Measurements from ENCODE around the gene NET1.

Gene NET1

GRCh38 chr10:5445006-5445405 lies 32.6 kb downstream of the NET1 start:
- no peak for DNase-seq

DNA sequence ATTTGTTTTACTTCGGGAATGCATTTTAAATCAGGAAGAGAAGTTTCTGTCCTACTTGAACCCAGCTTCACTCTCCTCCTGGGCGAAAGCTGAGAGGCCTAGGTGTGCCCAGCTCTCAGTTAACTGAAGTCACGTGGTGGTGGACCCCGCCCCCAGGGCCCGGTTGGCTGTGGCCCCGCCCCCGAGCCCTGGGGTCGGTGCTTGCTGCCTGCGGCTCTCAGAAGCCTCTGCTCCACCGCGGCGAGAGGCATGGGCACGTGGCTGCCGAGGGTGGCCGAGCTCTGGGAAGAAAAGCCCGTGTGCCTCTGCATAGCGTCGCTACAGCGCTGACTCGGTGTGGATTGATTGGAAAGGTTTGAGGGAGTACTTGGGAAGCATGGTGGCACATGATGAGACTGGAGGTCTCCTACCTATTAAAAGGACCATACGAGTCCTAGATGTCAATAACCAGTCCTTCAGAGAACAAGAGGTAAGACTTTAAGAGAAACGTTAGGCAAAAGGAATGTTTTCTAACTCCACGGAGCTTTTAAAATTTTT lies 34.1 kb downstream of the NET1 start:
- peak; percentile 73 to 79 for DNase-seq

DNA sequence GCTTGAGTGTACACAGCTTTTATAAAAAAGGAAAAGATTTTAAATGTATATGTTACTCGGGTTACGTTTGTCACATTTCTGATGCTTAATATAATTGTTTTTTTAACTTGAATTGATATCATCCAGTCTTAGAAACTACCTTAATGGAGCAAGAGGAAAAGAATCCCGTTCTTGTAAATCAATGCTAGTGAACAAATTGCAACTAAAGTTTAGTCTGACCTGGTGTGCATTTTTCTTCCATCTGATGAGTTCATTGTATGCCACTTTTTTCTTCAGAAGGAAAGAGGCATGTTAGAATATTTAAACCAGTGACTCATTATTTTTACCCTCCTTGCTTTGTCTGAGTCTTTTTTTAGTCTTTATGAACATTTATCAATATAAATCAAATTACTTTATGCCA lies 34.7 kb downstream of the NET1 start:
- no peak for DNase-seq

DNA sequence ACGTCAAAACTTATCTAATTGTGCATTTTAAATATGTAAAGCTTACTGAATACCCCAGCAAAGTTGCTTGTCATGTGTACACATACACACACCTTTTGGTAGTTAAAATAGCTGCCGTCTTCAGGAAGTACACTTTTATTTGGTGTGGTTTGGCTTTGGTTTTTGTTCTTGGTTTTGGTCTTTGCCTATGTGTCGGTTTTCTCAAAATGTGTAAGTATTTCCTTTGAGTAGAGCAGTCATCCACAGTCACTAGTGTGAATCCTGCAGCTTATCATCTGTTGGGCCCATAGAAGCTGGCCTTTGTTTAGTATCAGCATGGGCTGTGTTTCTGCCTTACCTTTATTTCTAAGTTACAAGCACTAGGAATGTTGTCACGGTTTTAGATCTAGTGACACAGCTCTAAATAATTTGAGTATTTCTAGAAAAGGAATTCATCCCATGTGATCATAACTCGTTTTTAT lies 35.3 kb downstream of the NET1 start:
- DNase-seq = peak in 1 of 2 donors; percentile 13

GRCh38 chr10:5448333-5449001 lies 36.1 kb downstream of the NET1 start:
- DNase-seq = no peak

- DNase-seq = no peak
Observed at GRCh38 chr10:5449227-5449626, 36.9 kb downstream of the NET1 start.

DNA sequence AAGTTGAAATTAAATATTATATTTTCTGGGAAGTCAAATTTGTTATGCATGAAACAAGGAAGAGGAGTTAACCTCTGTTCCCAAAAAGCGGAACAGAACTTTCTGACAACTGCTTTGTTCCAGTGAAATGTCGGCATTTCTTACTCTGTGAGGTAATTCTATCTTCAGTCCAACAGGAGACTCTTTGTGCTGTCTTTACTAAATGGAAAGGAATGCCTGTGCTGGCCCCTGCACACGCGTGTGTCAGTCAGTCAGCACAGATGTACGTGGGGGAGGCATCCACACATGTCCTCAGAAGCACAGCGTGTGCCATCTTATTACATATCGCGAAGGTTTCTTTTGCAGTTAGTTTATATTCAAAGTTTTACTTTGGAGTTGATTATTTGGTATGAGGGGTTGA lies 37.5 kb downstream of the NET1 start:
- no peak for DNase-seq

- DNase-seq = no peak
Observed at GRCh38 chr10:5450605-5451384, 38.4 kb downstream of the NET1 start.

- no peak for DNase-seq
Observed at GRCh38 chr10:5453749-5454489, 41.6 kb downstream of the NET1 start.

DNA sequence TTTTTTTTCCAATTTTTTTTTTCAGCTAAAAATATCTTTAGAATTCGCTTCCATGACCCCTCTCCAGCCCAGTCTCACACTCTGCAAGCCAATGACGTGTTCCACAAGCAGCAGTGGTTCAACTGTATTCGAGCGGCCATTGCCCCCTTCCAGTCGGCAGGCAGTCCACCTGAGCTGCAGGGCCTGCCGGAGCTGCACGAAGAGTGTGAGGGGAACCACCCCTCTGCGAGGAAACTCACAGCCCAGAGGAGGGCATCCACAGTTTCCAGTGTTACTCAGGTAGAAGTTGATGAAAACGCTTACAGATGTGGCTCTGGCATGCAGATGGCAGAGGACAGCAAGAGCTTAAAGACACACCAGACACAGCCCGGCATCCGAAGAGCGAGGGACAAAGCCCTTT lies 44.2 kb downstream of the NET1 start:
- no peak for DNase-seq

- DNase-seq = no peak
Observed at GRCh38 chr10:5457741-5458140, 45.4 kb downstream of the NET1 start.

DNA sequence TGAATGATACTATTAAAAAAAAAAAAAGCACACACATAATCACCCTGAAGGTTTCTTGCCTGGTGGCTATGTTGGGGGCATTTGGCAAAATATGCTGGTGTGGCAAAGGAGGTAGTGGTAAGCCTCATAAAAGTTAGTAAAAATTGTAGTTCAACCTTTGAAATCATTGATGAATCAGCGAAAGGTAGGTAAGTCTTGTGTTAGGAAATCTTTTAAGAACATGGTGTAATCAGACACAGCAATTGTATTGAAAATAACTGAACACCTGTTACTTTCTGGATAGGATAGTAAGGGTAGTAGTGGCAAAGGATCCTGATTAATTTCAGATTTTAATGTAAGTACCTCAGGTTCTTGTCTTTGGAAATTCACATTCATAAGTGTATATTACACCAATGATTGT lies 46.1 kb downstream of the NET1 start:
- no peak for DNase-seq

DNA sequence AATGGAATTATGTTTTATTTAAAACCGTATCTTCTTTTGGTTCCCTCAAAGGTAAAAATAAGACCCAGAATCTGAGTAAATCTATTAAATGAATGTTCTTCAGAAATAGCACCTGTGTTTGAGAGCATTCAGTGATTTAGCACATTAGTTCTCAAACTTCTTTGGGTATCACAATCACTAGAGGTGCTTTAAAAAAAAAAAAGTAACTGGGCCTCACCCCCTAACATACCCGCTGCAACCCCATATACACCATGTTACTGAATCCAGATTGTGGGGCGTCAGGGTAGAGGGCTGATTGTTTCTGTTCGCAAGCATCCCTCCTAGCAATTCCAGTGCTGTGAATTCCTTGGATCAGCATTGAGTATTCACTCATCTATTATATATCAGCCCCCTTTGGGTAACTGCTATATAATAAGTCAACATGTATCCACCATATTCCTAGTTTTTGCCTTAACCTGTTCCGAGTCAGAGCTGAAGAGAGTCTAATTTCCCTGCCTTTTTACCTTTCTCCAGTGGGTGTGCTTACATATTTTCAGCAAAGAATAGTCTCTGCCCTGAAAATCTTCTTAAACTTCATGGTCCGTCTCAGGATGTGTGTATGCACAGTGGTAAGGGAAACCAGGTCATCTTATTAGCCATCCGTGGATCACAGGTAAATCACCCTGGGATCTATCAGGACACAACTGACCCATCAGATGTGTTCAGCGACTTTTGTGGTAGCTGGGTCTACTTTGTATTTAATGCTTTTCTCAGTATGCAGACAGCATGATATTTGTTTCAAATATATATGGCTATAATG lies 46.8 kb downstream of the NET1 start:
- no peak for DNase-seq

- DNase-seq = no peak
Observed at GRCh38 chr10:5460468-5461202, 48.3 kb downstream of the NET1 start.

DNA sequence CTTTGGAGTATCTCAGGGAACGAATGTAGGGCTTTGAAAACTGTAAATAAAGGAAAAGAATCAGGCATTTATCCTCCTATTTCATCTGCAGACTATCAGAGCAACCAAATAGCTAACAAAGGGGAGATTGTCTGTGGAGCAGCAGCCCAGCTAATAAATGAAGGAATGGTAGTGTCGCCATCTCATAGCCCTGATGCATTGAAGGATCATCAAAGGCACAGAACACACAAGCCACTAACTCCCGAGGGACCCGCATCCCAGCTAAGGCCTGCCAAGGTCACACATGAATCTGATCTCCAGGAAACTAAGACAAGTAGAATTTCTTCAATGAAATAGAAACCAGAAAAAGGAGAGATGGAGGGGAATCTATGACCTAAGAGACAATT lies 48.8 kb downstream of the NET1 start:
- no peak for DNase-seq

- DNase-seq = no peak
Observed at GRCh38 chr10:5461914-5462840, 49.8 kb downstream of the NET1 start.

DNA sequence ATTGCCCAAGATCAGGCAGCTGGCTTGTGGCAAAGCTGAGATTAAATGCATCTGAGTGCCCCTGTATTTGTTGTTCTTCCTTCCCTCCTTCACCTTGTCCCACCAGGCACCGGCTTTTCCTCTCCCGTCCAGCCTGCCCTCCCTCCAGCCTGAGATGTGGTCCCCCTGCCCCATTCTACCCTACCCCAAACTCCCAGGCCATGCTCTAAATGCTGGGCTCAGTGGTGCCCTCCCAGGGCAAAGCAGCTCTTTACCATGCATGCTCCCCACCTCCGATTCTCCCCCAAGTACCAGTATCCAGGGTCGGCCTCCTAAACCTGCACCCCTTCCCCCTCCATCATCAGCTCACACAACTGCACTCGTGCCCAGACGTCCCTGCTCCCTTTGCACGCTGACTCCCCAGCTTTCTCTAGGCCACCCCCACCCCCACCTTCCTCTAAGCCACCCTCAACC lies 50.5 kb downstream of the NET1 start:
- DNase-seq = no peak

- no peak for DNase-seq
Observed at GRCh38 chr10:5464546-5464945, 52.2 kb downstream of the NET1 start.

DNA sequence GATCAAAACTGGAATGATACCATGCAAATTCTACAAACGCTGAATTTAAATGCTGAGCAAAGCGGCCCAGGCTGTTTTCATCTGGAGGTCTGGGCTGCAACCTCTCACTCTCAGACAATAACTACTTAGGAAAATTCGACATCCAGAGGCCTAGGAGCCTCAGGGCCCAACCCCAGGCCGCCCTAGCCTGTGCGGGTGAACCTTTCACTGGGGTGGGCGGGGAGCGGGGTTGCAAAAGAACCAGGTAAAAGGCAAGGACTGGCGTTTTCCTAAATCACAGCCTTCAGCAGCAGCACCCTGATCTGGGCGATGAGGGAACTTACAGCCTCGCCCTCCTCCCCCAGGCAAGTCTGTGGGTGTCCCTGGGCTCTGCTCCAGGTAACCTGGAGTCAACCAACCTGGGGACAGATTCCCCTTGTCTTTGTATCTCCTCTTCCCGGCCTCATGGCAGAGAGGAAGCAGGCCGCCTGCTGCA lies 53.7 kb downstream of the NET1 start:
- DNase-seq = no peak

GRCh38 chr10:5466451-5467206 lies 54.3 kb downstream of the NET1 start:
- no peak for DNase-seq

Measured in activated CD4-positive, alpha-beta T cell treated with anti-CD3 and anti-CD28 coated beads for 4 hours (primary cell).